ENCODE measurements around the gene HMGCR.

HMGCR gene

GRCh38 chr5:75342836-75343235 lies 5.8 kb downstream of the HMGCR start:
- Histone ChIP-seq H3K4me1 (ENCODE audit: low read length) (peaks cover 19% of the 10 kb centered on the region), H3K9ac (ENCODE audit: low read length) (no peak overlapping the region), H3K9me3 (ENCODE audit: insufficient read depth, low read length) (no peaks in the 10 kb centered on the region), H3K27me3 (ENCODE audit: low read depth, low read length) (no peaks in the 10 kb centered on the region), H3K4me2 (ENCODE audit: low read length) (no peak overlapping the region), H3K27ac (ENCODE audit: low read length) (no peak overlapping the region), H3K36me3 (replicated peaks; ENCODE audit: low read depth, low read length) (peaks cover 60% of the 10 kb centered on the region), H3K4me3 (ENCODE audit: low read length) (no peak overlapping the region), H2AFZ (ENCODE audit: low read depth, low read length) (no peak overlapping the region), H3K79me2 (ENCODE audit: low read length) (peaks cover 91% of the 10 kb centered on the region), H4K20me1 (ENCODE audit: insufficient read depth, low read length) (peaks cover 59% of the 10 kb centered on the region)
- TF ChIP-seq EZH2phosphoT487 (IDR thresholded peaks at IDR 0.05; ENCODE audit: low read depth), result no peak
- TF ChIP-seq, protein P1, sequence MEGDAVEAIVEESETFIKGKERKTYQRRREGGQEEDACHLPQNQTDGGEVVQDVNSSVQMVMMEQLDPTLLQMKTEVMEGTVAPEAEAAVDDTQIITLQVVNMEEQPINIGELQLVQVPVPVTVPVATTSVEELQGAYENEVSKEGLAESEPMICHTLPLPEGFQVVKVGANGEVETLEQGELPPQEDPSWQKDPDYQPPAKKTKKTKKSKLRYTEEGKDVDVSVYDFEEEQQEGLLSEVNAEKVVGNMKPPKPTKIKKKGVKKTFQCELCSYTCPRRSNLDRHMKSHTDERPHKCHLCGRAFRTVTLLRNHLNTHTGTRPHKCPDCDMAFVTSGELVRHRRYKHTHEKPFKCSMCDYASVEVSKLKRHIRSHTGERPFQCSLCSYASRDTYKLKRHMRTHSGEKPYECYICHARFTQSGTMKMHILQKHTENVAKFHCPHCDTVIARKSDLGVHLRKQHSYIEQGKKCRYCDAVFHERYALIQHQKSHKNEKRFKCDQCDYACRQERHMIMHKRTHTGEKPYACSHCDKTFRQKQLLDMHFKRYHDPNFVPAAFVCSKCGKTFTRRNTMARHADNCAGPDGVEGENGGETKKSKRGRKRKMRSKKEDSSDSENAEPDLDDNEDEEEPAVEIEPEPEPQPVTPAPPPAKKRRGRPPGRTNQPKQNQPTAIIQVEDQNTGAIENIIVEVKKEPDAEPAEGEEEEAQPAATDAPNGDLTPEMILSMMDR (IDR thresholded peaks at IDR 0.05; ENCODE audit: low read depth, low read length), result no peak

DNA sequence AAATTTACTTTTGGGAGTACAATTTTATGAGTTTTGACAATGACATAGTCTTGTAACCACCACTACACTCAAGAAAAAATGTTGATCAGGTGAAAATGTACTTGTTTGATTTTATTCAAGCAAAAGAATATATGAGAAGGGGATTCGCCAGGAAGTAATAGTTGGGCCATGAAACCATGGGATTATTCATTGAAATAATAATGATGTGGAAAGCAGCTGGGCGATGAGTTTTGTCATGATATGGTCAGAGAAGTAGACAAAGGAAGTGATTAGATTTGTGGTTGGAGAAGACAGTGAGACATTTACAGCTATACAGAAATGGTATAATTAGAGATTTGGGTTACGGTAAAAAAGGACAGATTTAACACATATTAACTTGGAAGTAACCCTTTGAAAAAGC lies 11.2 kb downstream of the HMGCR start:
- Histone ChIP-seq H3K4me3 (ENCODE audit: low read length) (no peak overlapping the region), H3K4me2 (ENCODE audit: low read length) (no peak overlapping the region), H4K20me1 (ENCODE audit: insufficient read depth, low read length) (peaks cover 28% of the 10 kb centered on the region), H3K79me2 (ENCODE audit: low read length) (peaks cover 61% of the 10 kb centered on the region), H3K27ac (ENCODE audit: low read length) (no peak overlapping the region), H3K36me3 (replicated peaks; ENCODE audit: low read depth, low read length) (peaks cover 74% of the 10 kb centered on the region), H3K9me3 (ENCODE audit: insufficient read depth, low read length) (no peaks in the 10 kb centered on the region), H3K9ac (ENCODE audit: low read length) (no peak overlapping the region), H3K4me1 (ENCODE audit: low read length) (no peaks in the 10 kb centered on the region), H2AFZ (ENCODE audit: low read depth, low read length) (no peak overlapping the region), H3K27me3 (ENCODE audit: low read depth, low read length) (no peaks in the 10 kb centered on the region)
- no peak for TF ChIP-seq EZH2phosphoT487 (IDR thresholded peaks at IDR 0.05; ENCODE audit: low read depth)
- TF ChIP-seq, protein P1 (IDR thresholded peaks at IDR 0.05; ENCODE audit: low read depth, low read length), result no peak

DNA sequence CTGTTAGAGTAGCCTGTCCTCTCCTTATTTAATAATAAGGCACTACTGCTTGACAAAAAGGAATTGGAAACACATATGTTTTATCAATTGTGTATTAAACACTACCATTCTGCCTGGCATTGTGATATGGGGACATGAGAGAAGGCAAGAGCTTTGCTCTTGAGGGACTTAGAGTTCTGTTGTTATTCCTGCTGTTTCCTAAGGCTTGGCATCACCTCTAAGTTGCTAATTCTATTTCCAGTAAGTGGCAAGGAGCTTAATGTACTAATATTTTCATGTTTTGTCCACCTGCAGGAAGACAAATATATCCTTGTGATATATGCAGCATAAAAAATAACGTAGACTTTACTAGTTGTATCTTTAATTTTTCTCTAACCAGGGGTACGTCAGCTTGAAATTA lies 12.6 kb downstream of the HMGCR start:
- Histone ChIP-seq H3K27me3 (ENCODE audit: low read depth, low read length) (no peaks in the 10 kb centered on the region), H2AFZ (ENCODE audit: low read depth, low read length) (no peak overlapping the region), H3K36me3 (replicated peaks; ENCODE audit: low read depth, low read length) (peaks cover 74% of the 10 kb centered on the region), H3K9me3 (ENCODE audit: insufficient read depth, low read length) (no peaks in the 10 kb centered on the region), H3K4me2 (ENCODE audit: low read length) (no peak overlapping the region), H3K4me3 (ENCODE audit: low read length) (no peak overlapping the region), H3K27ac (ENCODE audit: low read length) (no peak overlapping the region), H3K4me1 (ENCODE audit: low read length) (no peaks in the 10 kb centered on the region), H3K9ac (ENCODE audit: low read length) (no peak overlapping the region), H3K79me2 (ENCODE audit: low read length) (peaks cover 46% of the 10 kb centered on the region), H4K20me1 (ENCODE audit: insufficient read depth, low read length) (peaks cover 19% of the 10 kb centered on the region)
- TF ChIP-seq EZH2phosphoT487 (IDR thresholded peaks at IDR 0.05; ENCODE audit: low read depth), result no peak
- TF ChIP-seq, protein P1 (IDR thresholded peaks at IDR 0.05; ENCODE audit: low read depth, low read length), result no peak

DNA sequence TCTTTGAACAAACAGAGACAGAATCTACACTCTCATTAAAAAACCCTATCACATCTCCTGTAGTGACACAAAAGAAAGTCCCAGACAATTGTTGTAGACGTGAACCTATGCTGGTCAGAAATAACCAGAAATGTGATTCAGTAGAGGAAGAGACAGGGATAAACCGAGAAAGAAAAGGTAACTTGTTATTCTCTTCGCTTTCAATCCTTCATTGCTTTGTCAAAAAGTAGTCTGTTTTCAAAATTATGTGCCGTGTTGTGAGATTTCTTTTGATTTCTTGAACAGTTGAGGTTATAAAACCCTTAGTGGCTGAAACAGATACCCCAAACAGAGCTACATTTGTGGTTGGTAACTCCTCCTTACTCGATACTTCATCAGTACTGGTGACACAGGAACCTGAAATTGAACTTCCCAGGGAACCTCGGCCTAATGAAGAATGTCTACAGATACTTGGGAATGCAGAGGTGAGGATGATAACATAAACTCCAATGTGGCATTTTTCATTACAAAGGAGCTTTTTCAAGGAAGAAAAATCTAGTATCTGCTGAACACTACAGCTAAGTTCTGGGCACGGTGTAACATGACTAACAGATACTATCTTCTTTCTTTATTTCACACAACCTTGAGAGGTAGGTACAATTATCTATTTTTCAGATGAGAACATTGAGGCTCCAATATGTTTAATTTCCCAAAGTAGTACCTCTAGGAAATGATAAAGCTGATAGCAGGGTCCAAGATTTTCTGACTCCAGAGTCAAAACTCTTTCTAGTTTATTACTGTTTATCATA lies 14.3 kb downstream of the HMGCR start:
- H3K4me2 ChIP-seq (ENCODE audit: low read length), result no peak overlapping the region
- peaks cover 34% of the 10 kb centered on the region for H3K79me2 ChIP-seq (ENCODE audit: low read length)
- no peak overlapping the region for H3K4me3 ChIP-seq (ENCODE audit: low read length)
- peaks cover 74% of the 10 kb centered on the region for H3K36me3 ChIP-seq (replicated peaks; ENCODE audit: low read depth, low read length)
- H3K4me1 ChIP-seq (ENCODE audit: low read length), result 0 out of 2 replicates have a peak, but pooled peaks cover 2% of the 10 kb centered on the region
- H3K27me3 ChIP-seq (ENCODE audit: low read depth, low read length), result no peaks in the 10 kb centered on the region
- no peak overlapping the region for H3K9ac ChIP-seq (ENCODE audit: low read length)
- TF ChIP-seq EZH2phosphoT487 (IDR thresholded peaks at IDR 0.05; ENCODE audit: low read depth), result no peak
- TF ChIP-seq, protein P1 (IDR thresholded peaks at IDR 0.05; ENCODE audit: low read depth, low read length), result no peak
- no peaks in the 10 kb centered on the region for H3K9me3 ChIP-seq (ENCODE audit: insufficient read depth, low read length)
- peaks cover 19% of the 10 kb centered on the region for H4K20me1 ChIP-seq (ENCODE audit: insufficient read depth, low read length)
- H3K27ac ChIP-seq (ENCODE audit: low read length), result no peak overlapping the region
- H2AFZ ChIP-seq (ENCODE audit: low read depth, low read length), result no peak overlapping the region
